Stimulated activated CD4-positive, alpha-beta T cell treated with anti-CD3 and anti-CD28 coated beads, Interleukin-12 subunit alpha, Interleukin-12 subunit beta, amount 100 ng/mL, for 4 hours (primary cell): ENCODE measurements around the gene TM4SF1.
"Not testable (repeated sequence)": the region's sequence is repeated elsewhere in the genome, so short reads cannot be mapped to it uniquely, and the experiment has no call there.

Experiments used
- DNase-seq: peaks from one replicate; pipeline ENCODE4 v3.0.0-alpha.2; 2020

TM4SF1 gene

DNA sequence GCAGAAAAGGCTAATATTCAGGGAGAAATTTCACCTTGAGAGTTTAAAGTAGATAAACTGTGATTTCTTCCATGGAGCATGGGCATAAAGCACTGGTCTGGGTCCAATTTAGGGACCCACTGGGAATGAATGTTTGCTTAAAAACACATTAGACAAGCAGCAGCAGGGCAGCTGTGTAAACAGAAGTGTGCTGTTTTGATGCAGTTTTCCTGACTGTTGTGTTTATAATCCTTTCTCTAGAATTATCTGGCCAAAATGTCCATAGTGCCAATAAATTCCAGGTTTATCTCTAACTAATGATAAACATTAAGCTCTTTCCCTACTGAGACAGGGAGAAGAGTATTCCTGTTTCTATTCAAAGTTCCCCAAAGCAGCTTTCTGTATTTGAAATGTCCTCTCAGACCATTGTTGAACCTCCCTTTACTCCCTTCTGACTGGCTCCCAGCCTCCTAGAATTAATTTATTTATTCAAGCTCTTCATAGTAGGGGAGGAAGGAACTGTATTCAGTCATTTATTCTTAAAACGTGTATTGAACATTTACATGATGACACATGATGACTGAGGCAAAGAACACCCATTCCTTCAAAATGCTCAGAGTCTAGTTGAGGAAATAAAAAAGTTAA is 37.0 kb downstream of the TM4SF1 start:
- DNase-seq = no peak

DNA sequence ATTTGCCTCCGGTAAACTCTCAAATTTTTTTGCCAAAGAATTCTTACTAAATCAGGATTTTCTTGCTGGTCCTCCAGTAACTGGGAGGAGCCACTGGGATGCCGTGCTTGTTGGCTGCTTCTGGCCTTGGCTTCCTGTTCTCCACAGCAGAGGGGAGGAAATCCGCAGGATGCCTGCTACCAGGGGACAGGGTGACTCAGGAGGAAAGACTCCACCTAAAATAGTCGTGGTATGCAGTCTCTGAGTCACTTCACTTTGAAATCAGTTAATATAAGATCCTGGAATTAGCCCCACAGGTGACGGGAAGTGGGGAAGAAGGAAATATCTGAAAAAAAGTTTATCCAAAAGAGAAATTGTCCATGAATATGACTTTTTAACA is 37.5 kb downstream of the TM4SF1 start:
- no peak for DNase-seq

DNA sequence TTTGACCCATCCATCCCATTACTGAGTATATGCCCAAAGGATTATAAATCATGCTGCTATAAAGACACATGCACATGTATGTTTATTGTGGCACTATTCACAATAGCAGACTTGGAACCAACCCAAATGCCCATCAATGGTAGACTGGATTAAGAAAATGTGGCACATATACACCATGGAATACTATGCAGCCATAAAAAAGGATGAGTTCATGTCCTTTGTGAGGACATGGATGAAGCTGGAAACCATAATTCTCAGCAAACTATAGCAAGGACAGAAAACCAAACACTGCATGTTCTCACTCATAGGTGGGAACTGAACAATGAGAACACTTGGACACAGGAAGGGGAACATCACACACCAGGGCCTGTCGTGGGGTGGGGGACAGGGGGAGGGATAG is 40.0 kb downstream of the TM4SF1 start:
- DNase-seq = not testable (repeated sequence)

DNA sequence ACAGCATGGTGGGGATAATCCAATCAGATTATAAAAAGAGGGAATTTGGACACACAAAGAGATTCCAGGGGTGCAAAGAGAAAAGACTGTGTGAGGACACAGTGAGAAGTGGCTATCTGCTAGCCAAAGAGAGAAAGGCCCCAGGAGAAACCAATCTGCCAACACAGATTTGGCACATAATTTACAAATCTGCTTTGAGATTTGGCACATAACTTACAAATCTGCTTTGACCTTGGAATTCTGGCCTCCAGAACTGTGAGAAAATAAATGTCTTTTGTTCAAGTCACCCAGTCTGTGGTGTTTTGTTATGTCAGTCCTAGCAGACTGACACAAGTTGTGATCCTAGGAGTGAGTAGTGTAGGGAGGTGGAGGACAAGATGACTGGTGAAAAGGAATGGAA is 40.5 kb downstream of the TM4SF1 start:
- DNase-seq = no peak

DNA sequence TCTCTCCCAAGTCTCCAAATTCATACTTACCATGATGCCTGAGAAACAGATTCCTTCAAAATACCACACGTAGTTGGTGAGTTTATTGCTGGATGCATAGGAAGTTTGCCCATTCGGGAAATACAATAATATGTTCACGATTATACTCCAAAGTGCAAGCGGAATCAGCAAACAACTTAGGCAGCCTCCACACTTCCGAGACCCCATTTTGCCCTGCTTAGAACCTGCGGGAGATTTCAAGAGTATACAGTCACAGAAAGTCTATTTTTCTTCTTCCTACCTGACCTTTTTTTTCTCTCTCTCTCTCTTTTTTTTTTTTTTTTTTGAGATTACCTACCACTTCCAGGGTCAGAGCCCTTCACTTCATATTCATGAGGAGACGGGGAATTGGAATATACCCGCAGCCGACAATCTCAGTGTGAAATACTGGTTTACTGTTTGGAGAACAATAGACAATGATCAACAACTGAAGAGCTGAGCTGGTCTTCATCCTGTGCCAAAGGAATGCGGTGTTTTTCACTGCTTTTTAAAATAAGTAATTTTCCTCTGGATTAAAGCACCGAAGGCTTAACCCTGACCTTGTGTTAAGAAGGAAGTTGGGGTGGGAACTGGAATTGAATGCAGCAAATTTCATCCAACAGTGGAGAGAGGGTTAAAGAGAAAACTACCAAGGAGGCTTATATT is 44.1 kb downstream of the TM4SF1 start, which contains the start of gene TM4SF18:
TSS of gene TM4SF18 (minus strand) at position 461 of the 684 bp plus-strand sequence. CDS start at position 207, 254 bp downstream.
- no peak for DNase-seq

DNA sequence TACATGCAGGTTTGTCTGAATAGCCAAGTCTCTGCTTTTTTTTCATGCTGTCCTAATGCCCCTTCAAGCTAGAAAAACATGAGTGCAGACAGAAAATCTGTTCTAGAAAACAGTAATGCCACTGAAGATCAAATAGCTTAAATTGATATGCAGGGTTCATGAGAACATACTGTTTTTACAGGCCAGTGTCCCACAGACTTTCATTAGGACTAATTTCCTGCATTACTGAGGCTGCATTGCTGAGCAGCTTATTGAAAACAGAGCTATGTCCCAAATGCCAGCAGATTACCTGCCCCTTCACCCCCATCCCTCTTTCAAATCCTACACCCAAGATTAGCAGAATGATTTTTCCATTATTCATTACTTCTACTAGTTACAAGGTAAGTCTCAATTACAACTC is 44.7 kb downstream of the TM4SF1 start:
- DNase-seq = no peak

DNA sequence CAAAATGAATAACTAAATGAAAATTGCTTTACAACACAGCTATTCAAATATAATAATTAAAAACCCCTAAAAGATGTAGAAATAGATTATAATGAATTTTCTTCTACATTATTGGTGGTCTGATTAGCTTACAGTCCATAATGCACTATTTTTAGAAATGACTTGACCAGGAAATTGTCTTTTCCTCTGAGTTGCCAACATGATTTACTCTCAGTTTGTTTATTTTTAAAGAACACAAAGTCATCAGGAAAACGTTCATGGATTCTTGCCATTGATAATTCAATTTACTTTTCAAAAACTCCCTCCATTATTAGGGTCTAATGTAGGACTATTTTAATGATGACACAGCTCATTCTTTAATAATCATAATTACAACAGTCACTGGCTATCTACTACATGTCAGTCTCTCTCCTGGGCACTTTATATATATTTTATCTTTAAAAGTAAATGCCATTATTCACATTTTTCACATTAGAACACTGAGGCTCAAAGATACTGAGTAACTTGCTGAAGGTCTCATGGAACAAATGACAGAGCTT is 45.2 kb downstream of the TM4SF1 start:
- DNase-seq = no peak

DNA sequence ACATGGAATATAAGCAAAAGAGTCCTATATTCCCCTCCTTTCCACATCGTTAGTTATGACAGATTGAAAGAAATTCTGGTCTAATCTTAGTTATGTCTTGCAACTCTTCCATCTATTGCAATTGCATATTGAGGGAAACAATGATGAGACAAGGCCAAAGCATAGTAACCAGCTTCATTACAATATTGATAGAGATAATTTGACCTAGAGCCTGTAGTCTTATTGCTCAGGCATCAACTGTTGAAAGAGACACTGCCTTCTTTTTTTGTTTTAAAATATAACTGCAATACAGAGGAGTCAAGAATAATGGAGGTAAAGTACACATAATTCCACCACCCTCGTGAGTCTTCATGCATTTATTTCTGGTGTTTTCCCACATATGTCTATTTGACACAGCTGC is 46.1 kb downstream of the TM4SF1 start:
- no peak for DNase-seq

DNA sequence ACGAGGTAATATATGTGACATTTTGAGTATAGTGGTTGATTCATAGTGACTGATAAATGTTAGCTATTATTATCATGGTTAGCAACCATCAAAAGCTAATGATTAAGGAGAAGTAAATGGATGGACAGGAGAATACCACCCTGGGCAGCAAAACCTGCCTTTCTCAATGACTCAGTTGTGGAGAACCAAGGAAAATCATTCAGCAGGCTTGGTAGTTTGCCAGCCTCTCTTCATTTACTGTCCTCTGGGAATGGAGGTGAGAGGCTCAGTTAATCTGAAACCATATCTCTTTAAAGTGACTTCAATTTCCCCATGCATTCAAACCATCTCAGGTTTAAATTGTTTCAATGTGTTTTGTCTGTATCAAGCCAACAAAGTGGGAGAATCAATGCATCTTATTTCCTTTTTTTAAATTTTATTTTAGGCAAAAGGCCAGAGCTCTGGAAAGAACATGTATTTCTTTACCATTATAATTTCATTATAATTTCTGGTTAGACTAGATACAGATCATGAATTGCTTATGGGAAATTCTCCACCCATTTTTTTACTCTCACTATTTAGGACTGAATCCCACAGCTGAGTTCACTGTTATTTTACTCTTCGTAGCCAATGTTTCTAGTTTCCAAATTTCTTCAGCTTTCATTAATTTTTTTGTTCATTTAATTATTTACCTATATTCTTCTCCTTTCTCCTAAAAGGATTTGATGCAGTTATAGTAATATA is 46.7 kb downstream of the TM4SF1 start:
- no peak for DNase-seq

DNA sequence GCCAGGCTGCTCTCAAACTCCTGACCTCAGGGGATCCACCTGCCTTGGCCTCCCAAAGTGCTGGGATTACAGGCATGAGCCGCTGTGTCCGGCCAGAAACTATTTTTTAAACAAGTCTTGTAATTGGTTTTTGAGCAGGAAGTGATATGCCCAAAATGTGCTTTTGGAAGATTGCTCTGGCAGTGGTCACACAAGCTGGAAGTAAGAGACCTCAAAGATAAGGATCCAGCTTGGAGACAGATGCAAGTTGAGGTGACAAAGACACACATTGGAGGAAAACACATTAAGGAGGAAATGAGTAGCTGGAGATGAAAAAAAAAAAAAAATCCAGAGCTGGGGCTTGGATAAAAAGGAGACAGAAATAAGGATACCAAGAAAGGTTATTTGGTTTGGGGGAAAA is 50.3 kb downstream of the TM4SF1 start:
- no peak for DNase-seq

DNA sequence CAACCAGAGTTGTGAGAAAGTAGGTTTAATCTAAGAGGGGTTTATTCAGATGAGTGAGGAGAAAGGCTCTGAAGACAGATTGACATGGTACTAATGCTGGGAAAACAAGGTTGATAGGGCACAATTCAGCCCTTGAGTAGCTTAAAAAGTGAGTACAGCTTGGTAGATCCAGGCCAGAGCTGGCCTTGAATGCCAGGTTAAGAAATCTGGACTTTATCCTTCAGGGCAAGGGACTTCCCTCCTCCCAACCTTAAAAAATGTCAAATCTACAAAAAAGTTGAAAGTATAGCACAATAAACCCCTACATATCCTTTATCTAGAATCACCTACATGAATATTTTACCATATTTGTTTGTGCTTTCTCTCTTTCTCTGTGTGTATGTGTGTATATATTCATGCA is 51.9 kb downstream of the TM4SF1 start:
- DNase-seq = no peak

DNA sequence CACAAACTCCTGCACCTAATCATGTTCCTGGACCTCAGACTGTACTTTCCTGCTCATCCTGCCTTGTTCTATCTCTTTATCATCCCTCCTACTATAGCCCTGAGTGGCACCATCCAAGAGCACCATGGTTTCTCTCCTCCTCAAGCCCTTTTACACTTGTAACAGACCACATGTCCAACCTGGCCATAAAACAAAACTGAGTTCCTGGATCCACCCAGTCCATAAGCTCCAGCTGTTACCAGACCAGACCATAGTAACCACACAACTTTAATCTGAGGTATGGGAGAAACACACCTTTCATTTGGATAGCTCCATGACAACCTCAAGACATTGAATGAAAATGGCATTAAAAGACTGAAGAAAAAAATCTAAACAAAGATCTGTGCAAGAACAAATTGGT is 53.1 kb downstream of the TM4SF1 start:
- DNase-seq = no peak

DNA sequence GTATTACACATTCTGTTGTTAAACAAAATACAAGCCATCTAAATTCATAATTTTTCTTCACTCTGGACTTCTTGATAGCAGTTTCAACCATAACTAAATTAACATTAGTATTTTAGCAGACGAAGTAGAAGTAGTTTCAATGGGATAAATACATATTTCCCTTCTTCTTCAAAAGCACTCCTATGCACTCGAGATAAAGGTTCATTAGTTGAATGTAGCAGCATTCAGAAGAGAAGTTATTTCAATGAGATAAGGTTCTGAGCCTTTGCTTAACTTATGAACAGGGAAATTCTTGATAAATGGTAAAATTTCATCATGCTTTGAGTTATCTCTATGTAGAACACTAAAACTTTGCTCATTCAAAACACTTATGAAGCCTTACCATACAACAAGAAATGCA is 55.8 kb downstream of the TM4SF1 start:
- no peak for DNase-seq

DNA sequence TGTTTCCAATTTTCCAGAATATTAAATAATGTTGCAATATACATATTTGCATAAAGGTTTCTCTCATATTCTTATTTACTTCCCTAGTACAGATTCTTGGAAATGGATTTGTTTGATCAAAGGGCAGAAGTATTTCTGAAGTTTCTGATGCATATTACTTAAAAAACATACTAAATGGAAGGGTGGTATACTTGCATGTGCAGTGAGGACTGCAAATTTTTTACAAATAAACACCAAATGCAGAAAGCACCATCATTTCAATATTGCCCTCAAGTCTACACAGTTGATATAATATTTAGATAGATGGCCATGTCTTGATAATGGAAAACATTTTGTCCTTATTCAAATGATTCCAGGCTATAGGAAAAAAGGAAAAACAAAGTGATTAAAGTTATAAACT is 56.3 kb downstream of the TM4SF1 start:
- no peak for DNase-seq

DNA sequence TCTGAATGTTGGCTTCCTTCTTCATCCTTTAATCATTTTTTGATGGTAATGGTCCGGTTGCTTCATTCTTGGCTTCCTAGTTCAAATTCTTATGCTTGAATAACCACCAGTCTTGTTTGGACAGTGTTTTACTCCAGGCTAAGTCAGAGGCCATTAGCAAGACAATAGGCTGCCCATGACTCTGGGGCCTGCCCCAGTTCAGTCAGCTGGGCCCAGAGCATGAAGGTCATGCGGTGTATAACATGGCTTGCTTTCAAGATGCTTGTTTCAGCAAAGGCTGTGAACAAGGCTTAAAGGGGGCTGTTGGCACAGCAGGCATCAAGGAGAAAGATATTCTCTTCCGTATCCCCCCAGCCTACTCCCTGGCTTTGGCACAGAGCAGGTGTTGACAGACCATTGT is 57.7 kb downstream of the TM4SF1 start:
- no peak for DNase-seq
